SH-SY5Y (cell line): Measurements from ENCODE around the gene SMYD1.

Experiments used
- GATA2 ChIP-seq: IDR thresholded peaks from 2 replicates; pipeline ENCODE4 v1.6.1; 2011; ENCODE audit warnings: mild to moderate bottlenecking, low read depth, low read length
- GATA3 ChIP-seq: IDR thresholded peaks from 2 replicates; pipeline ENCODE4 v1.6.1; 2011; ENCODE audit warnings: low read depth, mild to moderate bottlenecking, low read length, moderate library complexity

DNA sequence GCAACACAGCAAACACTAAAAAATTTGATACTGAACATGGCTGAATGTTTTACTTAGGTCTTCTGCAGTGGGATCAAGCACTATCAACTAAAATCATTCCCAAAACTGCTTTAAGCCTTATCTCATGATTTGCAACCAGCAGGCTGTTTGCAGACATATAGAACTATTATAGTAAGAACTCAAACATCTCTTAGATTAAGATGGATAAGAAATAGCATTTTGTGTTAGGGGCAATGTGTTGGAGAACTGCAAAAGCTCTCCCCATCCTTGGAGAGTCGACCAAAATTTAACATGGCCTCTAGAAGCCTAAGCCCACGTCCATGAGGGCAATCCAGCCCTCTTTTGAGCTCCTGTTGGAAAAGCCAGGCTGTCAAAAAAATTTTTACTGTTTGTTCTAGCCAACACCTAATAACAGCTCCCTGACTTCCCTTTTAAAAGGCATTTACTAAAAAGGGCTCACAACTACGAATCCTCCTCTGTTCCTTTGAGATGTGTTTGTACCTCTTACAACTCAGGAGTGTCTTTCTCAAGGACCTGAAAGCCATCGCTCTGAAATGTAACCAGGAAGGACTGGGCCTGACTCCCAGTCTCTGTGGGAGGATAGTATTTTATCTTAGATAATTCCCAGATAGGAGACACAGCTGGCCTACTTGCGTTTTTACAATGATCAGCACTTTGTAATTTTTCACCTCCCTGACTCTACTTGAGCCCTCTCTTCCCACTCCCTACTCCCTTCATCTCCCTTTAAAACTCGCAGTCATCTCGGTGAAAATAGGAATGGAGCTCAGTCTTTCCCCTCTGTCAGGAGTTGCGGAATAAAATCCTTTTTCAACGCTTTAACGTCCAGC is 13.5 kb upstream of the SMYD1 start:
- TF ChIP-seq GATA3 (no peak), GATA2 (no peak)
